NAMALWA (cell line): ENCODE results near the gene CIITA.

Source experiments
- DNase-seq: peaks from one replicate; pipeline ENCODE4 v3.0.0-alpha.2; 2015; ENCODE audit warnings: low spot score

CIITA gene

GRCh38 chr16:10982465-10983150, 105.6 kb downstream of the CIITA start:
- DNase-seq = peak; percentile 55

DNA sequence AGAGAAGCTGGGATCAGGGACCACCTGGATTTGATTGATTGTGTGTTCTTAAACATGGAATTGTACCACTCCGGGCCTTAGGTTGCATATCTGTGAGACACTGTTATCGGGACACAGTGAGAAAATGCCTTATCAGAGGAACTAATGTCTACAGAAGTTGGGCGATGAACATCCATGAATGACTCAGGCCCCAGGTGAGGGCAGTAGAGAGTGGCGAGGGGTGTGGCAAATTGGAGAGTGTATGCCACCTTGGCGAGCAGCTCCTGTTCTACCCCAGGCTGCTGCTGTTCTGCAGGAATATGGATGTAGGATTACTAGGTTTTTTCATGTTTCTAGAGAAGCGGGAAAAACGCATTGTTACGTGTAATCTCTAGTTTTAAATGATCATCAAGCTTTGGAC, 106.2 kb downstream of the CIITA start:
- DNase-seq = peak; percentile 22

DNA sequence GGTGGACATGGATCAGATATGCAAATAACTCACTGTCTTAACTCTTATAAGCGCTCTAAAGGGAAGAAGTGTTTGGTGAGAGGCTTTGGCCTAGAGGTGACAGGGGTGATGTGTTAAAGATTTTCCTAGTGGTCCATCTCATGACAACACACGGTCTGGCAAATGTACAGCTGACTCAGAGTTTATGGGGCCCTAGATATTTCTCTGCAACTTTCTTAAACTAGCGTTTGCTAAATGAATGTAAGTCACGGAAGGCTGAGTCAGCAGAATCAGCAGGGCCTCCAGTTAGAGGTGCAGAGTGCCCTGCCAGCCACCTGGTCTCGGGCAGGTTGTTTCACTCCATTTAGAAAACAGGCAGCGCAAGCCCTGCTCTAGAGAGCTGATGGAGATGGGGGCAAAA, 107.5 kb downstream of the CIITA start:
- no peak for DNase-seq
